ENCODE data around the gene FANCM.

The FANCM gene

GRCh38 chr14:45204241-45204640 is 68.5 kb downstream of the FANCM start (continued):
- TF ChIP-seq PRDM10 (tag by site-specific recombination; IDR thresholded peaks at IDR 0.05) (no peak), ZNF555 (tag by site-specific recombination; conservative IDR thresholded peaks at IDR 0.05) (no peak)

- no peaks in the 10 kb centered on the region for H3K4me1 ChIP-seq (ENCODE audit: control insufficient read depth, insufficient read depth, low read length)
- ChIA-PET POLR2A (no interaction called here), CTCF (interaction anchor here (0.9 kb wide), 1 partner anchor 11 kb away, joined by 3 read pairs; no protein-coding TSS in a partner anchor)
- H3K27ac ChIP-seq (ENCODE audit: extremely low read depth, low read depth, low read length) = no peak overlapping the region
- no peak overlapping the region for H3K4me3 ChIP-seq (ENCODE audit: low read depth, low read length)
- peaks cover 41 to 67% of the 10 kb centered on the region in 2 experiments for H3K36me3 ChIP-seq (ENCODE audit: control insufficient read depth in 2 of 2, insufficient read depth in 1 of 2, low read length in 2 of 2)
- TF ChIP-seq KLF17 (tag by site-specific recombination; IDR thresholded peaks at IDR 0.05) (no peak), ZNF530 (tag by site-specific recombination; IDR thresholded peaks at IDR 0.05; ENCODE audit: low read depth) (no peak), ZBTB20 (tag by site-specific recombination; IDR thresholded peaks at IDR 0.05) (no peak), ZNF155 (tag by site-specific recombination; IDR thresholded peaks at IDR 0.05) (no peak), ZNF148 (tag by site-specific recombination; IDR thresholded peaks at IDR 0.05; ENCODE audit: borderline replicate concordance) (no peak), ZNF830 (tag by site-specific recombination; IDR thresholded peaks at IDR 0.05; ENCODE audit: low read depth) (no peak), KLF10 (tag by site-specific recombination; IDR thresholded peaks at IDR 0.05) (no peak), ZNF670 (tag by site-specific recombination; IDR thresholded peaks at IDR 0.05; ENCODE audit: low read depth) (no peak), ZNF302 (tag by site-specific recombination; IDR thresholded peaks at IDR 0.05; ENCODE audit: low read depth) (no peak), ZNF558 (tag by site-specific recombination; IDR thresholded peaks at IDR 0.05) (no peak), ZNF488 (tag by site-specific recombination; IDR thresholded peaks at IDR 0.05) (no peak), ZNF362 (tag by site-specific recombination; IDR thresholded peaks at IDR 0.05) (no peak), KLF7 (tag by site-specific recombination; IDR thresholded peaks at IDR 0.05; ENCODE audit: borderline replicate concordance) (no peak), HOXD13 (CRISPR knock-in tag; IDR thresholded peaks at IDR 0.05; ENCODE audit: borderline replicate concordance) (no peak), ZNF629 (tag by site-specific recombination; IDR thresholded peaks at IDR 0.05) (no peak), HOXA7 (CRISPR knock-in tag; IDR thresholded peaks at IDR 0.05; ENCODE audit: borderline replicate concordance) (no peak), ZNF514 (tag by site-specific recombination; IDR thresholded peaks at IDR 0.05) (no peak)
- H3K9me3 ChIP-seq (ENCODE audit: control insufficient read depth, insufficient read depth, low read depth, low read length) = no peaks in the 10 kb centered on the region
These were observed 74.4 kb downstream of the FANCM start for GRCh38 chr14:45210159-45210558.

Measured in HEK293 (cell line).